HepG2 (cell line): ENCODE data around the gene NHLH2. TPM values are rescaled to one million over a fixed set of nuclear protein-coding genes. Genes with fewer than 3 reads are reported as not detected.

ENCODE experiments used
- ATAC-seq: fragments of 200-7000 bp; cut with Tn5 transposase; 3 replicates; pipeline ENCODE4 v1.9.1; 2020; ENCODE audit warnings: mild to moderate bottlenecking, moderate library complexity
- BruUV-seq: library from RNA; stranded (reverse); fragments of 400-500 nt; replicated peaks from 2 replicates; lab custom pipeline; 2021; lab: Mats Ljungman, UMichigan
- CTCF ChIA-PET: fragments of 300-600 bp; formaldehyde crosslinking; extraction: SDS; loops from one replicate; lab custom pipeline; 2021; ENCODE audit warnings: low total read pairs, inconsistent platforms, low intra/inter-chr PET ratio; lab: Yijun Ruan, JAX
- POLR2A ChIA-PET: fragments of 350-600 bp; sonication (Branson Sonifier 250); formaldehyde crosslinking; loops from one replicate; lab custom pipeline; 2020; ENCODE audit warnings: antibody characterized with exemption, inconsistent platforms; lab: Yijun Ruan, JAX
- DNase-seq: peaks from one replicate; pipeline ENCODE4 v3.0.0-alpha.2; 2015; ENCODE audit warnings: low spot score
- FAIRE-seq: peaks from 3 replicates; lab custom pipeline; 2011; peaks lifted over from hg19 to GRCh38; lab: Jason Lieb, UNC
- H2AFZ ChIP-seq: one replicate; pipeline ENCODE4 v1.6.1; 2011; ENCODE audit warnings: low read length, inconsistent platforms
- H3K27ac ChIP-seq: fragments of 300-600 bp; 3 replicates; pipeline ENCODE4 v1.8.0; 2011; ENCODE audit warnings: mixed run types, mild to moderate bottlenecking, mixed read lengths, low read length, inconsistent platforms; ENCODE audit not compliant: insufficient read depth; ENCODE audit errors: extremely low read length
- H3K27me3 ChIP-seq, 2 experiments: fragments of 200-600 bp in 1 of 2; 2 replicates in 1 of 2; 3 replicates in 1 of 2; pipeline versions ENCODE4 v1.6.0 to v1.8.0; 2011; ENCODE audit warnings: low read length in 2 of 2, mild to moderate bottlenecking in 2 of 2, moderate library complexity in 2 of 2, inconsistent platforms in 1 of 2; ENCODE audit not compliant: insufficient read depth in 2 of 2, control insufficient read depth in 1 of 2
- H3K36me3 ChIP-seq, 2 experiments: fragments of 200-600 bp in 1 of 2; replicated peaks in 1 of 2; 2 replicates in 1 of 2; 3 replicates in 1 of 2; pipeline versions ENCODE4 v1.5.1 to v1.8.0; 2011; ENCODE audit warnings: low read length in 2 of 2, inconsistent platforms in 1 of 2; ENCODE audit not compliant: insufficient read depth in 2 of 2, control insufficient read depth in 1 of 2
- H3K4me1 ChIP-seq: 2 replicates; pipeline ENCODE4 v1.5.1; 2012; ENCODE audit warnings: low read length, inconsistent platforms; ENCODE audit not compliant: insufficient read depth
- H3K4me2 ChIP-seq: 2 replicates; pipeline ENCODE4 v1.6.0; 2011; ENCODE audit warnings: low read depth, low read length, inconsistent platforms
- H3K4me3 ChIP-seq, 3 experiments: fragments of 200-600 bp in 1 of 3; sonication (generic), shearing (Covaris generic) in 1 of 3; replicated peaks in 1 of 3; 2 replicates each; pipeline ENCODE4 v1.5.1; 2011 to 2016; ENCODE audit warnings: low read length in 3 of 3, inconsistent platforms in 2 of 3, low read depth in 2 of 3, mild to moderate bottlenecking in 2 of 3, control low read depth in 1 of 3, mixed read lengths in 1 of 3; ENCODE audit not compliant: insufficient read depth in 1 of 3
- H3K79me2 ChIP-seq: one replicate; pipeline ENCODE4 v1.6.1; 2011; ENCODE audit warnings: low read length, inconsistent platforms; ENCODE audit not compliant: insufficient read depth
- H3K9ac ChIP-seq: 2 replicates; pipeline ENCODE4 v1.6.0; 2011; ENCODE audit warnings: mild to moderate bottlenecking, low read depth, low read length, inconsistent platforms; ENCODE audit not compliant: insufficient read depth
- H3K9me3 ChIP-seq: 2 replicates; pipeline ENCODE4 v1.5.1; 2012; ENCODE audit warnings: mild to moderate bottlenecking, low read length
- H4K20me1 ChIP-seq: 2 replicates; pipeline ENCODE4 v1.6.0; 2011; ENCODE audit warnings: inconsistent platforms, mild to moderate bottlenecking, low read length, moderate library complexity; ENCODE audit not compliant: insufficient read depth
- ARNTL ChIP-seq: sonication (generic); formaldehyde crosslinking; IDR thresholded peaks from 2 replicates; pipeline ENCODE4 v1.4.0; 2020; ENCODE audit warnings: mild to moderate bottlenecking, missing genetic modification reagents
- CC2D1A ChIP-seq: sonication (generic); formaldehyde crosslinking; IDR thresholded peaks from 2 replicates; pipeline ENCODE4 v1.8.1; 2023; ENCODE audit warnings: mild to moderate bottlenecking, missing genetic modification reagents
- GPN1 ChIP-seq: sonication (generic); formaldehyde crosslinking; IDR thresholded peaks from 2 replicates; pipeline ENCODE4 v1.5.1; 2020; ENCODE audit warnings: missing genetic modification reagents, borderline replicate concordance
- HMGXB4 ChIP-seq, 2 experiments: sonication (generic) in 1 of 2; formaldehyde crosslinking in 1 of 2; IDR thresholded peaks; 2 replicates each; pipeline versions ENCODE4 v1.4.0 to v1.6.1; 2018 to 2020; ENCODE audit warnings: missing genetic modification reagents in 2 of 2, borderline replicate concordance in 1 of 2, low read depth in 1 of 2, mild to moderate bottlenecking in 1 of 2, missing biosample characterization in 1 of 2
- IKZF5 ChIP-seq: IDR thresholded peaks from 2 replicates; pipeline ENCODE4 v1.6.1; 2018; ENCODE audit warnings: missing genetic modification reagents, mild to moderate bottlenecking, missing compliant biosample characterization
- KMT2B ChIP-seq: IDR thresholded peaks from 2 replicates; pipeline ENCODE4 v1.6.1; 2016; ENCODE audit warnings: missing genetic modification reagents, missing compliant biosample characterization
- LRRFIP1 ChIP-seq: sonication (generic); formaldehyde crosslinking; conservative IDR thresholded peaks from 2 replicates; pipeline ENCODE4 v1.4.0; 2020; ENCODE audit warnings: missing genetic modification reagents
- MIER2 ChIP-seq: IDR thresholded peaks from 2 replicates; pipeline ENCODE4 v1.6.1; 2016; ENCODE audit warnings: missing biosample characterization, missing genetic modification reagents
- NR2F6 ChIP-seq, 2 experiments: IDR thresholded peaks; 2 replicates each; pipeline ENCODE4 v1.6.1; 2016; ENCODE audit warnings: antibody characterized with exemption in 1 of 2, mild to moderate bottlenecking in 1 of 2
- PHB2 ChIP-seq: fragments of 450-650 bp; IDR thresholded peaks from 2 replicates; pipeline ENCODE4 v1.6.1; 2018; ENCODE audit not compliant: partially characterized antibody
- SNAI1 ChIP-seq: sonication (generic); formaldehyde crosslinking; IDR thresholded peaks from 2 replicates; pipeline ENCODE4 v1.5.0; 2020; ENCODE audit warnings: mild to moderate bottlenecking, missing genetic modification reagents, borderline replicate concordance
- SNRNP70 ChIP-seq: fragments of 200-400 bp; formaldehyde crosslinking; IDR thresholded peaks from 2 replicates; pipeline ENCODE4 v1.6.1; 2017; ENCODE audit warnings: mild to moderate bottlenecking, low read depth, low read length, moderate library complexity
- SRY ChIP-seq: sonication (generic); formaldehyde crosslinking; IDR thresholded peaks from 2 replicates; pipeline ENCODE4 v1.8.0; 2022; ENCODE audit warnings: mild to moderate bottlenecking, missing genetic modification reagents
- THYN1 ChIP-seq: sonication (generic); formaldehyde crosslinking; IDR thresholded peaks from 2 replicates; pipeline ENCODE4 v1.8.1; 2023; ENCODE audit warnings: low read depth, mild to moderate bottlenecking, moderate library complexity, missing genetic modification reagents, borderline replicate concordance
- ZNF629 ChIP-seq: sonication (generic); formaldehyde crosslinking; conservative IDR thresholded peaks from 2 replicates; pipeline ENCODE4 v1.5.0; 2020; ENCODE audit warnings: missing genetic modification reagents
- ZNF800 ChIP-seq: sonication (generic); formaldehyde crosslinking; IDR thresholded peaks from 2 replicates; pipeline ENCODE4 v1.4.0; 2020; ENCODE audit warnings: missing genetic modification reagents
- ZSCAN31 ChIP-seq: sonication (generic); formaldehyde crosslinking; IDR thresholded peaks from 2 replicates; pipeline ENCODE4 v1.5.0; 2020; ENCODE audit warnings: low read depth, mild to moderate bottlenecking, missing genetic modification reagents
- WGBS: methylation state at CpG from one replicate; pipeline ENCODE4 v1.1.6; 2017; ENCODE audit warnings: low lambda C conversion rate; 5-methylcytosine and 5-hydroxymethylcytosine counted together
- in situ Hi-C: cut with HindIII; loops from 2 replicates; pipeline ENCODE4 v1.10.0; 2017; ENCODE audit warnings: low pct_unique_long_range_greater_than_20kb; ENCODE audit not compliant: extremely low pct_ligation_motif_present
- intact Hi-C: fragments of 100-400 bp; cut with micrococcal nuclease; formaldehyde crosslinking; loops from one replicate; pipeline ENCODE4 v1.10.0; 2022; ENCODE audit not compliant: unreplicated experiment
- polyA plus RNA-seq, 8 experiments: library from polyadenylated mRNA; depleted of rRNA in 3 of 8; stranded (reverse) in 7 of 8; unstranded in 1 of 8; fragments of >200 nt; fragmentation: Illumina TruSeq in 4 of 8; extraction: Trizol in 4 of 8; gene quantifications; 2 replicates each; pipeline versions ENCODE4 v1.2.1 to v1.2.3, GENCODE V29; 2011 to 2016; ENCODE audit warnings: low read depth in 4 of 8, missing spikeins in 1 of 8, mixed read lengths in 1 of 8; ENCODE audit not compliant: insufficient read depth in 1 of 8
- total RNA-seq, 5 experiments: library from RNA; depleted of rRNA; stranded (reverse); fragments of >200 nt; fragmentation: Illumina TruSeq; extraction: Trizol; gene quantifications; 2 replicates each; pipeline ENCODE4 v1.2.3, GENCODE V29; 2016; ENCODE audit warnings: low read depth in 1 of 5

NHLH2 gene
- total and polyA plus RNA-seq, 2 of the 13 experiments (the other 11 are each of a cell fraction or from before 2014, with no cell fraction given): not detected

- no peak for TF ChIP-seq LRRFIP1 (CRISPR knock-in tag)
These were observed 21.5 kb upstream of the NHLH2 start (continued) for GRCh38 chr1:115862403-115862802.

GRCh38 chr1:115854005-115854404 lies 13.1 kb upstream of the NHLH2 start:
- no peak for ATAC-seq
- Histone ChIP-seq H3K27ac (no peak overlapping the region), H3K9me3 (no peaks in the 10 kb centered on the region), H3K4me3 (no peak overlapping the region), H3K4me1 (no peaks in the 10 kb centered on the region), H2AFZ (no peak overlapping the region), H3K4me2 (no peak overlapping the region), H4K20me1 (no peaks in the 10 kb centered on the region), H3K79me2 (no peaks in the 10 kb centered on the region), H3K27me3 (no peaks in the 10 kb centered on the region), H3K36me3 (no peaks in the 10 kb centered on the region), H3K9ac (no peak overlapping the region)
- BruUV-seq: no TSS peak
- intact Hi-C loops: no loop called here
- in situ Hi-C loops: no loop called here
- 4% methylated on average over 2 of the region's 2 CpGs for WGBS
- ChIA-PET CTCF (no interaction called here), POLR2A (no interaction called here)
- no peak for FAIRE-seq
- DNase-seq: no peak
- no peak for TF ChIP-seq NR2F6 (IDR thresholded peaks at IDR 0.05)
- TF ChIP-seq NR2F6 (CRISPR knock-in tag; IDR thresholded peaks at IDR 0.05): no peak
- no peak for TF ChIP-seq ZNF629 (CRISPR knock-in tag)
- no peak for TF ChIP-seq THYN1 (CRISPR knock-in tag)
- TF ChIP-seq ARNTL (CRISPR knock-in tag): no peak
- no peak for TF ChIP-seq MIER2 (CRISPR knock-in tag)
- no peak for TF ChIP-seq CC2D1A (CRISPR knock-in tag)
- no peak for TF ChIP-seq KMT2B (CRISPR knock-in tag)
- no peak for TF ChIP-seq SNAI1 (CRISPR knock-in tag)
- no peak for TF ChIP-seq SNRNP70
- TF ChIP-seq PHB2: no peak
- TF ChIP-seq GPN1 (CRISPR knock-in tag): no peak
- no peak for TF ChIP-seq ZSCAN31 (CRISPR knock-in tag)
- no peak for TF ChIP-seq HMGXB4 (CRISPR knock-in tag; IDR thresholded peaks at IDR 0.05; ENCODE audit: borderline replicate concordance in 1 of 2, low read depth in 1 of 2)
- TF ChIP-seq ZNF800: no peak
- TF ChIP-seq IKZF5 (CRISPR knock-in tag): no peak
- TF ChIP-seq SRY (CRISPR knock-in tag): no peak
